HepG2 (cell line): ENCODE results near the gene PLSCR4. TPM values are rescaled to one million over a fixed set of nuclear protein-coding genes. Genes with fewer than 3 reads are reported as not detected.

Experiments used
- ATAC-seq: fragments of 200-7000 bp; cut with Tn5 transposase; 3 replicates; pipeline ENCODE4 v1.9.1; 2020; ENCODE audit warnings: mild to moderate bottlenecking, moderate library complexity
- BruUV-seq: library from RNA; stranded (reverse); fragments of 400-500 nt; replicated peaks from 2 replicates; lab custom pipeline; 2021; lab: Mats Ljungman, UMichigan
- CTCF ChIA-PET: fragments of 300-600 bp; formaldehyde crosslinking; extraction: SDS; loops from one replicate; lab custom pipeline; 2021; ENCODE audit warnings: low total read pairs, inconsistent platforms, low intra/inter-chr PET ratio; lab: Yijun Ruan, JAX
- POLR2A ChIA-PET: fragments of 350-600 bp; sonication (Branson Sonifier 250); formaldehyde crosslinking; loops from one replicate; lab custom pipeline; 2020; ENCODE audit warnings: antibody characterized with exemption, inconsistent platforms; lab: Yijun Ruan, JAX
- DNase-seq: peaks from one replicate; pipeline ENCODE4 v3.0.0-alpha.2; 2015; ENCODE audit warnings: low spot score
- FAIRE-seq: peaks from 3 replicates; lab custom pipeline; 2011; peaks lifted over from hg19 to GRCh38; lab: Jason Lieb, UNC
- H2AFZ ChIP-seq: one replicate; pipeline ENCODE4 v1.6.1; 2011; ENCODE audit warnings: low read length, inconsistent platforms
- H3K27ac ChIP-seq: fragments of 300-600 bp; 3 replicates; pipeline ENCODE4 v1.8.0; 2011; ENCODE audit warnings: mixed run types, mild to moderate bottlenecking, mixed read lengths, low read length, inconsistent platforms; ENCODE audit not compliant: insufficient read depth; ENCODE audit errors: extremely low read length
- H3K27me3 ChIP-seq, 2 experiments: fragments of 200-600 bp in 1 of 2; 2 replicates in 1 of 2; 3 replicates in 1 of 2; pipeline versions ENCODE4 v1.6.0 to v1.8.0; 2011; ENCODE audit warnings: low read length in 2 of 2, mild to moderate bottlenecking in 2 of 2, moderate library complexity in 2 of 2, inconsistent platforms in 1 of 2; ENCODE audit not compliant: insufficient read depth in 2 of 2, control insufficient read depth in 1 of 2
- H3K36me3 ChIP-seq, 2 experiments: fragments of 200-600 bp in 1 of 2; replicated peaks in 1 of 2; 2 replicates in 1 of 2; 3 replicates in 1 of 2; pipeline versions ENCODE4 v1.5.1 to v1.8.0; 2011; ENCODE audit warnings: low read length in 2 of 2, inconsistent platforms in 1 of 2; ENCODE audit not compliant: insufficient read depth in 2 of 2, control insufficient read depth in 1 of 2
- H3K4me1 ChIP-seq: 2 replicates; pipeline ENCODE4 v1.5.1; 2012; ENCODE audit warnings: low read length, inconsistent platforms; ENCODE audit not compliant: insufficient read depth
- H3K4me2 ChIP-seq: 2 replicates; pipeline ENCODE4 v1.6.0; 2011; ENCODE audit warnings: low read depth, low read length, inconsistent platforms
- H3K4me3 ChIP-seq, 3 experiments: fragments of 200-600 bp in 1 of 3; sonication (generic), shearing (Covaris generic) in 1 of 3; replicated peaks in 1 of 3; 2 replicates each; pipeline ENCODE4 v1.5.1; 2011 to 2016; ENCODE audit warnings: low read length in 3 of 3, inconsistent platforms in 2 of 3, low read depth in 2 of 3, mild to moderate bottlenecking in 2 of 3, control low read depth in 1 of 3, mixed read lengths in 1 of 3; ENCODE audit not compliant: insufficient read depth in 1 of 3
- H3K79me2 ChIP-seq: one replicate; pipeline ENCODE4 v1.6.1; 2011; ENCODE audit warnings: low read length, inconsistent platforms; ENCODE audit not compliant: insufficient read depth
- H3K9ac ChIP-seq: 2 replicates; pipeline ENCODE4 v1.6.0; 2011; ENCODE audit warnings: mild to moderate bottlenecking, low read depth, low read length, inconsistent platforms; ENCODE audit not compliant: insufficient read depth
- H3K9me3 ChIP-seq: 2 replicates; pipeline ENCODE4 v1.5.1; 2012; ENCODE audit warnings: mild to moderate bottlenecking, low read length
- H4K20me1 ChIP-seq: 2 replicates; pipeline ENCODE4 v1.6.0; 2011; ENCODE audit warnings: inconsistent platforms, mild to moderate bottlenecking, low read length, moderate library complexity; ENCODE audit not compliant: insufficient read depth
- FOXK2 ChIP-seq: fragments of 450-650 bp; IDR thresholded peaks from 2 replicates; pipeline ENCODE4 v1.6.1; 2016
- GZF1 ChIP-seq: sonication (generic); formaldehyde crosslinking; IDR thresholded peaks from 2 replicates; pipeline ENCODE4 v1.5.1; 2020; ENCODE audit warnings: mild to moderate bottlenecking, missing genetic modification reagents
- HNRNPL ChIP-seq: fragments of 200-400 bp; formaldehyde crosslinking; IDR thresholded peaks from 2 replicates; pipeline ENCODE4 v1.6.1; 2017; ENCODE audit warnings: mild to moderate bottlenecking, low read depth, low read length
- JUND ChIP-seq: sonication (generic); formaldehyde crosslinking; IDR thresholded peaks from 2 replicates; pipeline ENCODE4 v1.8.0; 2022; ENCODE audit warnings: mild to moderate bottlenecking, missing genetic modification reagents
- LRRFIP1 ChIP-seq: sonication (generic); formaldehyde crosslinking; conservative IDR thresholded peaks from 2 replicates; pipeline ENCODE4 v1.4.0; 2020; ENCODE audit warnings: missing genetic modification reagents
- NPAS2 ChIP-seq: sonication (generic); formaldehyde crosslinking; IDR thresholded peaks from 2 replicates; pipeline ENCODE4 v1.8.0; 2022; ENCODE audit warnings: mild to moderate bottlenecking, missing genetic modification reagents, borderline replicate concordance
- PITX1 ChIP-seq: sonication (generic); formaldehyde crosslinking; IDR thresholded peaks from 2 replicates; pipeline ENCODE4 v1.5.1; 2020; ENCODE audit warnings: mild to moderate bottlenecking, missing genetic modification reagents
- SYNCRIP ChIP-seq: fragments of 200-400 bp; formaldehyde crosslinking; IDR thresholded peaks from 2 replicates; pipeline ENCODE4 v1.6.1; 2018; ENCODE audit warnings: mild to moderate bottlenecking, low read depth, low read length; ENCODE audit not compliant: insufficient read depth
- ZFYVE20 ChIP-seq: sonication (generic); formaldehyde crosslinking; IDR thresholded peaks from 2 replicates; pipeline ENCODE4 v1.8.0; 2023; ENCODE audit warnings: low read depth, mild to moderate bottlenecking, moderate library complexity, missing genetic modification reagents, borderline replicate concordance
- ZSCAN20 ChIP-seq: sonication (generic); formaldehyde crosslinking; IDR thresholded peaks from 2 replicates; pipeline ENCODE4 v1.4.0; 2020; ENCODE audit warnings: missing genetic modification reagents, mild to moderate bottlenecking, borderline replicate concordance
- WGBS: methylation state at CpG from one replicate; pipeline ENCODE4 v1.1.6; 2017; ENCODE audit warnings: low lambda C conversion rate; 5-methylcytosine and 5-hydroxymethylcytosine counted together
- in situ Hi-C: cut with HindIII; loops from 2 replicates; pipeline ENCODE4 v1.10.0; 2017; ENCODE audit warnings: low pct_unique_long_range_greater_than_20kb; ENCODE audit not compliant: extremely low pct_ligation_motif_present
- intact Hi-C: fragments of 100-400 bp; cut with micrococcal nuclease; formaldehyde crosslinking; loops from one replicate; pipeline ENCODE4 v1.10.0; 2022; ENCODE audit not compliant: unreplicated experiment
- polyA plus RNA-seq, 8 experiments: library from polyadenylated mRNA; depleted of rRNA in 3 of 8; stranded (reverse) in 7 of 8; unstranded in 1 of 8; fragments of >200 nt; fragmentation: Illumina TruSeq in 4 of 8; extraction: Trizol in 4 of 8; gene quantifications; 2 replicates each; pipeline versions ENCODE4 v1.2.1 to v1.2.3, GENCODE V29; 2011 to 2016; ENCODE audit warnings: low read depth in 4 of 8, missing spikeins in 1 of 8, mixed read lengths in 1 of 8; ENCODE audit not compliant: insufficient read depth in 1 of 8
- total RNA-seq, 5 experiments: library from RNA; depleted of rRNA; stranded (reverse); fragments of >200 nt; fragmentation: Illumina TruSeq; extraction: Trizol; gene quantifications; 2 replicates each; pipeline ENCODE4 v1.2.3, GENCODE V29; 2016; ENCODE audit warnings: low read depth in 1 of 5
- TF ChIP-seq, protein P1 (sequence below): sonication (generic); formaldehyde crosslinking; IDR thresholded peaks from 2 replicates; pipeline ENCODE4 v1.5.0; 2020; ENCODE audit warnings: mild to moderate bottlenecking, missing genetic modification reagents, borderline replicate concordance
- TF ChIP-seq, protein P2 (sequence below): sonication (generic); formaldehyde crosslinking; IDR thresholded peaks from 2 replicates; pipeline ENCODE4 v1.9.0; 2021; ENCODE audit warnings: missing genetic modification reagents, borderline replicate concordance
- TF ChIP-seq, protein P3 (sequence below): sonication (generic); formaldehyde crosslinking; IDR thresholded peaks from 2 replicates; pipeline ENCODE4 v1.8.0; 2022; ENCODE audit warnings: missing genetic modification reagents, low read depth, mild to moderate bottlenecking, borderline replicate concordance

Gene PLSCR4
- total and polyA plus RNA-seq, 2 of the 13 experiments (the other 11 are each of a cell fraction or from before 2014, with no cell fraction given), result 1.5 to 59.0 TPM

- H2AFZ ChIP-seq, result no peak overlapping the region
- DNase-seq (no peak), FAIRE-seq (no peak), ATAC-seq (no peak)
- intact Hi-C loops (no loop called here), in situ Hi-C loops (no loop called here)
- no peak overlapping the region for H3K4me3 ChIP-seq
- H3K27ac ChIP-seq, result no peak overlapping the region
- H3K27me3 ChIP-seq, result no peaks in the 10 kb centered on the region; a peak in 1 of 5 replicates
- 33% methylated on average over 6 of the region's 6 CpGs for WGBS
- H3K9ac ChIP-seq, result no peak overlapping the region
- H3K9me3 ChIP-seq, result no peaks in the 10 kb centered on the region
- no peaks in the 10 kb centered on the region for H3K79me2 ChIP-seq
- H3K36me3 ChIP-seq, result no peaks in the 10 kb centered on the region
- POLR2A ChIA-PET, result no interaction called here
- no TSS peak for BruUV-seq
- no peak overlapping the region for H3K4me2 ChIP-seq
- CTCF ChIA-PET, result no interaction called here
- peaks cover 7% of the 10 kb centered on the region; the same call in 1 of the 2 replicates for H3K4me1 ChIP-seq
- H4K20me1 ChIP-seq, result no peaks in the 10 kb centered on the region
- TF ChIP-seq, protein P1, sequence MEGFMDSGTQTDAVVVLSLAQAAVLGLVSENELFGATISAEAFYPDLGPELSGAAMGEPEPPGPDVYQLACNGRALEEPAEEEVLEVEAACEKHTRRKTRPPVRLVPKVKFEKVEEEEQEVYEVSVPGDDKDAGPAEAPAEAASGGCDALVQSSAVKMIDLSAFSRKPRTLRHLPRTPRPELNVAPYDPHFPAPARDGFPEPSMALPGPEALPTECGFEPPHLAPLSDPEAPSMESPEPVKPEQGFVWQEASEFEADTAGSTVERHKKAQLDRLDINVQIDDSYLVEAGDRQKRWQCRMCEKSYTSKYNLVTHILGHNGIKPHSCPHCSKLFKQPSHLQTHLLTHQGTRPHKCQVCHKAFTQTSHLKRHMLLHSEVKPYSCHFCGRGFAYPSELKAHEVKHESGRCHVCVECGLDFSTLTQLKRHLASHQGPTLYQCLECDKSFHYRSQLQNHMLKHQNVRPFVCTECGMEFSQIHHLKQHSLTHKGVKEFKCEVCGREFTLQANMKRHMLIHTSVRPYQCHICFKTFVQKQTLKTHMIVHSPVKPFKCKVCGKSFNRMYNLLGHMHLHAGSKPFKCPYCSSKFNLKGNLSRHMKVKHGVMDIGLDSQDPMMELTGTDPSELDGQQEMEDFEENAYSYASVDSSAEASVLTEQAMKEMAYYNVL (CRISPR knock-in tag), result no peak
- TF ChIP-seq ZFYVE20 (CRISPR knock-in tag) (no peak), PITX1 (CRISPR knock-in tag) (no peak), NPAS2 (no peak), FOXK2 (no peak), HNRNPL (no peak), ZSCAN20 (no peak), GZF1 (CRISPR knock-in tag) (no peak), JUND (no peak), LRRFIP1 (CRISPR knock-in tag) (no peak), SYNCRIP (no peak)
- TF ChIP-seq, protein P2, sequence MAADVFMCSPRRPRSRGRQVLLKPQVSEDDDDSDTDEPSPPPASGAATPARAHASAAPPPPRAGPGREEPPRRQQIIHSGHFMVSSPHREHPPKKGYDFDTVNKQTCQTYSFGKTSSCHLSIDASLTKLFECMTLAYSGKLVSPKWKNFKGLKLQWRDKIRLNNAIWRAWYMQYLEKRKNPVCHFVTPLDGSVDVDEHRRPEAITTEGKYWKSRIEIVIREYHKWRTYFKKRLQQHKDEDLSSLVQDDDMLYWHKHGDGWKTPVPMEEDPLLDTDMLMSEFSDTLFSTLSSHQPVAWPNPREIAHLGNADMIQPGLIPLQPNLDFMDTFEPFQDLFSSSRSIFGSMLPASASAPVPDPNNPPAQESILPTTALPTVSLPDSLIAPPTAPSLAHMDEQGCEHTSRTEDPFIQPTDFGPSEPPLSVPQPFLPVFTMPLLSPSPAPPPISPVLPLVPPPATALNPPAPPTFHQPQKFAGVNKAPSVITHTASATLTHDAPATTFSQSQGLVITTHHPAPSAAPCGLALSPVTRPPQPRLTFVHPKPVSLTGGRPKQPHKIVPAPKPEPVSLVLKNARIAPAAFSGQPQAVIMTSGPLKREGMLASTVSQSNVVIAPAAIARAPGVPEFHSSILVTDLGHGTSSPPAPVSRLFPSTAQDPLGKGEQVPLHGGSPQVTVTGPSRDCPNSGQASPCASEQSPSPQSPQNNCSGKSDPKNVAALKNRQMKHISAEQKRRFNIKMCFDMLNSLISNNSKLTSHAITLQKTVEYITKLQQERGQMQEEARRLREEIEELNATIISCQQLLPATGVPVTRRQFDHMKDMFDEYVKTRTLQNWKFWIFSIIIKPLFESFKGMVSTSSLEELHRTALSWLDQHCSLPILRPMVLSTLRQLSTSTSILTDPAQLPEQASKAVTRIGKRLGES (CRISPR knock-in tag), result no peak
- TF ChIP-seq, protein P3, sequence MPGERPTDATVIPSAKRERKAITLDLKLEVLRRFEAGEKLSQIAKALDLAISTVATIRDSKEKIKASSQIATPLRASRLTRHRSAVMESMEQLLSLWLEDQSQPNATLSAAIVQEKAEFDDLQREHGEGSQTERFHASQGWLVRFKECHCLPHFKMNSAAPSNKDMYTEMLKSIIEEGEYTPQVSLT, result no peak
Observed at GRCh38 chr3:146273721-146274407, 23.0 kb upstream of the PLSCR4 start.
